ENCODE measurements around the gene MACROD2.

Gene MACROD2

GRCh38 chr20:15603978-15604805 is 1608.9 kb downstream of the MACROD2 start:
- no peaks in the 10 kb centered on the region for H3K4me1 ChIP-seq (ENCODE audit: control insufficient read depth, insufficient read depth, low read length)
- H3K4me3 ChIP-seq (ENCODE audit: low read depth, low read length) = no peak overlapping the region
- H3K36me3 ChIP-seq (ENCODE audit: control insufficient read depth, insufficient read depth, low read length) = no peaks in the 10 kb centered on the region
- no peak overlapping the region for H3K9ac ChIP-seq (ENCODE audit: low read depth, low read length)
- H3K27me3 ChIP-seq (ENCODE audit: control insufficient read depth, insufficient read depth, low read length) = no peaks in the 10 kb centered on the region
- H3K9me3 ChIP-seq (ENCODE audit: control insufficient read depth, insufficient read depth, low read length) = no peaks in the 10 kb centered on the region

DNA sequence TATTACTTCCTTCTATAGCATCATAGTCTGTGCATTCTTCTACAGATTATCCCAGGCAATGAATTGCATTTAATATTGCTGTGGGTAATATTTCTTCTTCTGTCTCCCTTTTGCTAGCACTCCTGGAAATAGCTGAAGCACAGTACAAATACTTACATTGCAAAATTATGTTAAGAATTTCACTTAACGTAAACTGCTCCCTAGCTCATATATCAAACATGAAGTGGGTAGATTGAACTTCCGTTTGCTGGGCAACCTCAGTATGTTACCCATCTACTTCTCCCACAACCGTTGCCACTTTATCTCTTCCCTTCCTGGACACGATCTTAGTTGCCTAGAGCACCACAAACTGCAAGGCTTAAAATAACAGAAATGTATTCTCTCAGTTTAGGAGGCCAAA is 1614.6 kb downstream of the MACROD2 start:
- H3K9me3 ChIP-seq (ENCODE audit: control insufficient read depth, insufficient read depth, low read length) = no peaks in the 10 kb centered on the region
- H3K36me3 ChIP-seq (ENCODE audit: control insufficient read depth, insufficient read depth, low read length) = no peaks in the 10 kb centered on the region
- H3K4me3 ChIP-seq (ENCODE audit: low read depth, low read length) = no peak overlapping the region
- H3K27me3 ChIP-seq (ENCODE audit: control insufficient read depth, insufficient read depth, low read length) = no peaks in the 10 kb centered on the region
- H3K9ac ChIP-seq (ENCODE audit: low read depth, low read length) = no peak overlapping the region
- H3K4me1 ChIP-seq (ENCODE audit: control insufficient read depth, insufficient read depth, low read length) = no peaks in the 10 kb centered on the region

- Histone ChIP-seq H3K9ac (ENCODE audit: low read depth, low read length) (no peak overlapping the region), H3K9me3 (ENCODE audit: control insufficient read depth, insufficient read depth, low read length) (no peaks in the 10 kb centered on the region), H3K27me3 (ENCODE audit: control insufficient read depth, insufficient read depth, low read length) (no peaks in the 10 kb centered on the region), H3K36me3 (ENCODE audit: control insufficient read depth, insufficient read depth, low read length) (no peaks in the 10 kb centered on the region), H3K4me1 (ENCODE audit: control insufficient read depth, insufficient read depth, low read length) (no peaks in the 10 kb centered on the region), H3K4me3 (ENCODE audit: low read depth, low read length) (no peak overlapping the region)
These were observed 1615.5 kb downstream of the MACROD2 start for GRCh38 chr20:15610787-15611186.

GRCh38 chr20:15611541-15611940 is 1616.2 kb downstream of the MACROD2 start:
- H3K36me3 ChIP-seq (ENCODE audit: control insufficient read depth, insufficient read depth, low read length) = no peaks in the 10 kb centered on the region
- H3K9ac ChIP-seq (ENCODE audit: low read depth, low read length) = no peak overlapping the region
- H3K4me3 ChIP-seq (ENCODE audit: low read depth, low read length) = no peak overlapping the region
- no peaks in the 10 kb centered on the region for H3K4me1 ChIP-seq (ENCODE audit: control insufficient read depth, insufficient read depth, low read length)
- no peaks in the 10 kb centered on the region for H3K27me3 ChIP-seq (ENCODE audit: control insufficient read depth, insufficient read depth, low read length)
- H3K9me3 ChIP-seq (ENCODE audit: control insufficient read depth, insufficient read depth, low read length) = no peaks in the 10 kb centered on the region

DNA sequence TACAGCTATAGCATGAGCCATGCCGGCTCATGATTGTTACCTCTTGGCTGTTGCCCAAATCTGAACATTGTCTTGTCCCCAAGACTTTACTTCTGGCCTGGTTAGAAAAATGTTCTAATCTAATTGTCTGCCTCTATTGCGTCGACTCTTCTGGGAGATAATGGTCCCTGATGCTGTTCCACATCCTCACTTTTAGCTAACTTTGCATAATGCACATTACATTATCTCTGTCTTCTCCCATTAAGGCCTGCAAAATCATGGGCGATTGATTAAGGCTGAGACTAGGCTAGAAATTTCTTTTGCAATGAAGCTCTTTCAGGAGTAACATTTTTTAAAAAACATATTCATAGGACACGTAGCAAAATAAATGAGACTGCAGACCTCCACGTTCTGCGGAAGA is 1616.9 kb downstream of the MACROD2 start:
- Histone ChIP-seq H3K4me1 (ENCODE audit: control insufficient read depth, insufficient read depth, low read length) (no peaks in the 10 kb centered on the region), H3K9ac (ENCODE audit: low read depth, low read length) (no peak overlapping the region), H3K4me3 (ENCODE audit: low read depth, low read length) (no peak overlapping the region), H3K27me3 (ENCODE audit: control insufficient read depth, insufficient read depth, low read length) (no peaks in the 10 kb centered on the region), H3K36me3 (ENCODE audit: control insufficient read depth, insufficient read depth, low read length) (no peaks in the 10 kb centered on the region), H3K9me3 (ENCODE audit: control insufficient read depth, insufficient read depth, low read length) (no peaks in the 10 kb centered on the region)

DNA sequence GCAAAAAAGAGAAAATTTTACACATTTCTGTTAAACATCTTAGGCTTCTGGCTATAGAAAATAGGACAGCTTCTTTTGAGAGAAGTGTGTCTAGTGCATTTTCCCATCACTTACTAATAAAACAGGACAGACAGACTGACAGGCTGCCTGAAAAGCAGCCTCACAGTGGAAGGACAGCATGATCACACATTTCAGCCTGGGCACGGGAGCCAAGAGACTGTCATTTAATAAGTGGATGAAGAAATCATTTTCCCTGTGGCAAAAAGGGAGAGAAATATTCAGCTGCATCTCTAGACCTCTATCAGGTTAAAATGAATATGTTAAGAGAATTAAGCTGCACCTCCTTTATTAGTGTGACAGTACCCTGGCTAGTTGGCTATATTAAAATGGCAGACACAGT is 1617.5 kb downstream of the MACROD2 start:
- Histone ChIP-seq H3K9ac (ENCODE audit: low read depth, low read length) (no peak overlapping the region), H3K27me3 (ENCODE audit: control insufficient read depth, insufficient read depth, low read length) (no peaks in the 10 kb centered on the region), H3K36me3 (ENCODE audit: control insufficient read depth, insufficient read depth, low read length) (no peaks in the 10 kb centered on the region), H3K4me3 (ENCODE audit: low read depth, low read length) (no peak overlapping the region), H3K4me1 (ENCODE audit: control insufficient read depth, insufficient read depth, low read length) (no peaks in the 10 kb centered on the region), H3K9me3 (ENCODE audit: control insufficient read depth, insufficient read depth, low read length) (no peaks in the 10 kb centered on the region)

- H3K36me3 ChIP-seq (ENCODE audit: control insufficient read depth, insufficient read depth, low read length) = no peaks in the 10 kb centered on the region
- no peaks in the 10 kb centered on the region for H3K27me3 ChIP-seq (ENCODE audit: control insufficient read depth, insufficient read depth, low read length)
- no peak overlapping the region for H3K9ac ChIP-seq (ENCODE audit: low read depth, low read length)
- no peak overlapping the region for H3K4me3 ChIP-seq (ENCODE audit: low read depth, low read length)
- no peaks in the 10 kb centered on the region for H3K4me1 ChIP-seq (ENCODE audit: control insufficient read depth, insufficient read depth, low read length)
- H3K9me3 ChIP-seq (ENCODE audit: control insufficient read depth, insufficient read depth, low read length) = no peaks in the 10 kb centered on the region
These were observed 1618.2 kb downstream of the MACROD2 start for GRCh38 chr20:15613530-15613929.

GRCh38 chr20:15616626-15617025 is 1621.3 kb downstream of the MACROD2 start:
- Histone ChIP-seq H3K27me3 (ENCODE audit: control insufficient read depth, insufficient read depth, low read length) (no peaks in the 10 kb centered on the region), H3K9ac (ENCODE audit: low read depth, low read length) (no peak overlapping the region), H3K9me3 (ENCODE audit: control insufficient read depth, insufficient read depth, low read length) (no peaks in the 10 kb centered on the region), H3K36me3 (ENCODE audit: control insufficient read depth, insufficient read depth, low read length) (no peaks in the 10 kb centered on the region), H3K4me3 (ENCODE audit: low read depth, low read length) (no peak overlapping the region), H3K4me1 (ENCODE audit: control insufficient read depth, insufficient read depth, low read length) (no peaks in the 10 kb centered on the region)

- no peaks in the 10 kb centered on the region for H3K36me3 ChIP-seq (ENCODE audit: control insufficient read depth, insufficient read depth, low read length)
- H3K4me1 ChIP-seq (ENCODE audit: control insufficient read depth, insufficient read depth, low read length) = no peaks in the 10 kb centered on the region
- H3K9me3 ChIP-seq (ENCODE audit: control insufficient read depth, insufficient read depth, low read length) = no peaks in the 10 kb centered on the region
- H3K4me3 ChIP-seq (ENCODE audit: low read depth, low read length) = no peak overlapping the region
- no peaks in the 10 kb centered on the region for H3K27me3 ChIP-seq (ENCODE audit: control insufficient read depth, insufficient read depth, low read length)
- no peak overlapping the region for H3K9ac ChIP-seq (ENCODE audit: low read depth, low read length)
These were observed 1622.8 kb downstream of the MACROD2 start for GRCh38 chr20:15618110-15618509.

DNA sequence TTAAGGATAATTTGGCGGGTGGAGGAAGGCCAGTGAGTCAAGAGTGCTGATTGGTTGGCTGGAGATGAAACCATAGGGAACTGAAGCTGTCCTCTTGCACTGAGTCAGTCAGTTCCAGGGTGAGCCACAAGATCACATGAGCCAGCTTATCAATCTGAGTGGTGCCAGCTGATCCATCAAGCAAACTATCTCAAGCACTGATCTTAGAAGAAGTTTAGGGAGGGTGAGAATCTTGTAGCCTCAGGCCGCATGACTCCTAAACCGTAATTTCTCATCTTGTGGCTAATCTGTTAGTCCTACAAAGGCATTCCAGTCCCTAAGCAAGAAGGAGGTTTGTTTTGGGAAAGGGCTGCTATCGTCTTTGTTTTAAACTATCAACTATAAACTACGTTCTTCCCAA is 1623.6 kb downstream of the MACROD2 start:
- no peak overlapping the region for H3K9ac ChIP-seq (ENCODE audit: low read depth, low read length)
- H3K4me3 ChIP-seq (ENCODE audit: low read depth, low read length) = no peak overlapping the region
- no peaks in the 10 kb centered on the region for H3K36me3 ChIP-seq (ENCODE audit: control insufficient read depth, insufficient read depth, low read length)
- H3K27me3 ChIP-seq (ENCODE audit: control insufficient read depth, insufficient read depth, low read length) = no peaks in the 10 kb centered on the region
- no peaks in the 10 kb centered on the region for H3K9me3 ChIP-seq (ENCODE audit: control insufficient read depth, insufficient read depth, low read length)
- no peaks in the 10 kb centered on the region for H3K4me1 ChIP-seq (ENCODE audit: control insufficient read depth, insufficient read depth, low read length)

GRCh38 chr20:15619341-15619740 is 1624.0 kb downstream of the MACROD2 start:
- H3K36me3 ChIP-seq (ENCODE audit: control insufficient read depth, insufficient read depth, low read length) = no peaks in the 10 kb centered on the region
- no peaks in the 10 kb centered on the region for H3K9me3 ChIP-seq (ENCODE audit: control insufficient read depth, insufficient read depth, low read length)
- H3K9ac ChIP-seq (ENCODE audit: low read depth, low read length) = no peak overlapping the region
- no peak overlapping the region for H3K4me3 ChIP-seq (ENCODE audit: low read depth, low read length)
- no peaks in the 10 kb centered on the region for H3K4me1 ChIP-seq (ENCODE audit: control insufficient read depth, insufficient read depth, low read length)
- H3K27me3 ChIP-seq (ENCODE audit: control insufficient read depth, insufficient read depth, low read length) = no peaks in the 10 kb centered on the region

GRCh38 chr20:15619816-15620215 is 1624.5 kb downstream of the MACROD2 start:
- H3K36me3 ChIP-seq (ENCODE audit: control insufficient read depth, insufficient read depth, low read length) = no peaks in the 10 kb centered on the region
- H3K9ac ChIP-seq (ENCODE audit: low read depth, low read length) = no peak overlapping the region
- H3K9me3 ChIP-seq (ENCODE audit: control insufficient read depth, insufficient read depth, low read length) = no peaks in the 10 kb centered on the region
- H3K4me1 ChIP-seq (ENCODE audit: control insufficient read depth, insufficient read depth, low read length) = no peaks in the 10 kb centered on the region
- no peaks in the 10 kb centered on the region for H3K27me3 ChIP-seq (ENCODE audit: control insufficient read depth, insufficient read depth, low read length)
- H3K4me3 ChIP-seq (ENCODE audit: low read depth, low read length) = no peak overlapping the region

Measured in iPS-15b (cell line).